A549 treated with Mapracorat at 1 μM for 4 hours (cell line): ENCODE data around the gene CPSF2. TPM values are rescaled to one million over a fixed set of nuclear protein-coding genes. Genes with fewer than 3 reads are reported as not detected.

Source experiments
- total RNA-seq: library from RNA; stranded (reverse); fragments of 200-300 nt; extraction: Qiagen RNA extraction; gene quantifications from 5 replicates; pipeline ENCODE4 v1.2.3, GENCODE V29; 2022

Gene CPSF2
- total RNA-seq, result 28.4 to 43.6 TPM (median 38.7 TPM) in 5 replicates

GRCh38 chr14:92121670-92122350, at the start of gene CPSF2, which contains the start of gene NDUFB1:
Gene CPSF2, plus strand, starts transcription at chr14:92121969. Its CDS starts 9,016 bp downstream, at chr14:92130985.
Gene NDUFB1, minus strand, starts transcription at chr14:92121706. Its CDS starts 4,069 bp downstream, at chr14:92117637.

GRCh38 chr14:92106143-92106926, 15.4 kb upstream of the CPSF2 start, which contains the start of gene ATXN3:
Gene ATXN3, minus strand, starts transcription at chr14:92106582. Its CDS starts 30 bp downstream, at chr14:92106552.

Other genes starting within 250 kb of the CPSF2 start
- 4.7 to 6.2 TPM (median 5.7 TPM) in 5 replicates for gene FBLN5, start 174.3 kb upstream of the CPSF2 start, total RNA-seq
- gene TRIP11, start 81.9 kb upstream of the CPSF2 start, total RNA-seq, result 5.5 to 11.5 TPM (median 10.1 TPM) in 5 replicates
- gene ATXN3, start 15.4 kb upstream of the CPSF2 start, total RNA-seq, result 18.3 to 40.6 TPM (median 23.0 TPM) in 5 replicates
- 318 to 408 TPM (median 342 TPM) in 5 replicates for gene NDUFB1, start 263 bp upstream of the CPSF2 start, total RNA-seq
- 0.07 to 0.38 TPM (median 0.11 TPM) in 5 replicates for gene SLC24A4, start 201.2 kb downstream of the CPSF2 start, total RNA-seq